Testis (tissue), 2 donors: ENCODE data around the gene SPATA13.
"Not testable (repeated sequence)": the region's sequence is repeated elsewhere in the genome, so short reads cannot be mapped to it uniquely, and the experiment has no call there.

Experiments
- CTCF ChIP-seq, 3 experiments: fragments of 450-650 bp in 2 of 3; fragments of 200-600 bp in 1 of 3; sonication (generic) in 1 of 3; IDR thresholded peaks; one replicate each; pipeline ENCODE4 v1.5.1; 2016 to 2019; ENCODE audit warnings: antibody characterized with exemption in 3 of 3, mild to moderate bottlenecking in 2 of 3, moderate library complexity in 1 of 3
- POLR2A ChIP-seq: fragments of 450-650 bp; IDR thresholded peaks from one replicate; pipeline ENCODE4 v1.6.1; 2017; ENCODE audit warnings: antibody characterized with exemption, mild to moderate bottlenecking, moderate library complexity

- not testable (repeated sequence) for TF ChIP-seq CTCF (IDR thresholded peaks at IDR 0.05); POLR2A
Measured at GRCh38 chr13:24322470-24322869, 161.9 kb downstream of the SPATA13 start.
